Stomach (tissue), 9 donors: ENCODE results near the gene RTN4R. TPM values are rescaled to one million over a fixed set of nuclear protein-coding genes. Genes with fewer than 3 reads are reported as not detected.

Experiments
- DNase-seq, 2 donors: peaks; one replicate each; pipeline versions ENCODE4 v3.0.0 to v3.0.0-alpha.2; 2013 to 2019
- H3K27ac ChIP-seq, 5 donors: fragments of 200-600 bp in 4 of 5; sonication (generic) in 4 of 5; one replicate each; pipeline ENCODE4 v1.5.1; 2013 to 2019; ENCODE audit warnings: mild to moderate bottlenecking in 1 of 5, moderate library complexity in 1 of 5
- H3K27me3 ChIP-seq, 3 donors: fragments of 200-600 bp; sonication (generic); one replicate each; pipeline ENCODE4 v1.5.1; 2017 to 2019; ENCODE audit warnings: mixed run types in 1 of 3
- H3K36me3 ChIP-seq, 4 donors: fragments of 200-600 bp; sonication (generic); 1 replicate in 3 of 4; 2 replicates in 1 of 4; pipeline ENCODE4 v1.5.1; 2016 to 2019
- H3K4me1 ChIP-seq, 4 donors: fragments of 200-600 bp; sonication (generic); one replicate each; pipeline ENCODE4 v1.5.1; 2016 to 2019
- H3K4me3 ChIP-seq, 4 donors: fragments of 200-600 bp; sonication (generic) in 3 of 4; one replicate each; pipeline ENCODE4 v1.5.1; 2016 to 2019; ENCODE audit warnings: mild to moderate bottlenecking in 1 of 4
- H3K9me3 ChIP-seq, 4 donors: fragments of 200-600 bp; sonication (generic); one replicate each; pipeline ENCODE4 v1.5.1; 2016 to 2019
- CTCF ChIP-seq, 7 experiments: fragments of 450-650 bp in 4 of 7; fragments of 200-600 bp in 3 of 7; sonication (generic) in 3 of 7; IDR thresholded peaks; one replicate each; pipeline ENCODE4 v1.5.1; 2016 to 2019; ENCODE audit warnings: antibody characterized with exemption in 7 of 7, control low read depth in 2 of 7, mild to moderate bottlenecking in 1 of 7
- EP300 ChIP-seq: sonication (generic); formaldehyde crosslinking; IDR thresholded peaks from one replicate; pipeline ENCODE4 v1.6.1; 2017; ENCODE audit warnings: antibody characterized with exemption
- POLR2A ChIP-seq, 4 donors: fragments of 450-650 bp; IDR thresholded peaks; one replicate each; pipeline ENCODE4 v1.6.1; 2016; ENCODE audit warnings: antibody characterized with exemption in 4 of 4, control low read depth in 2 of 4, mild to moderate bottlenecking in 1 of 4, moderate library complexity in 1 of 4
- POLR2AphosphoS5 ChIP-seq, 3 donors: sonication (generic); formaldehyde crosslinking; IDR thresholded peaks; one replicate each; pipeline ENCODE4 v1.6.1; 2016; ENCODE audit warnings: antibody characterized with exemption in 3 of 3
- WGBS, 5 donors: extraction: QIAGEN DNeasy Blood & Tissue Kit in 3 of 5; methylation state at CpG; one replicate each; pipeline versions ENCODE4 v1.1.5 to v1.1.7; 2013 to 2018; 5-methylcytosine and 5-hydroxymethylcytosine counted together
- intact Hi-C: fragments of 100-400 bp; cut with DNase I; formaldehyde crosslinking; loops from one replicate; pipeline ENCODE4 v1.15.1; 2023; ENCODE audit warnings: low total_unique reads
- polyA plus RNA-seq, 3 donors: library from polyadenylated mRNA; stranded (reverse); fragments of 200-250 nt; gene quantifications; one replicate each; pipeline ENCODE4 v1.2.3, GENCODE V29; 2013
- total RNA-seq, 5 donors: library from RNA; depleted of rRNA; stranded (reverse); fragments of >200 nt; gene quantifications; one replicate each; pipeline versions ENCODE4 v1.1.0 to v1.2.3, GENCODE V29; 2014 to 2016
- donor health status: healthy with polysubstance abuse.
- donor health status: Bipolar disorder and iron deficiency.
- donor health status: healthy.

RTN4R gene
- total and polyA plus RNA-seq, 8 donors, result 0.92 to 2.2 (median 1.7) TPM; not detected in 3

GRCh38 chr22:20232781-20233180 is 35.3 kb downstream of the RTN4R start:
- H3K27ac ChIP-seq, result no peak overlapping the region
- WGBS, 5 donors, result 87 to 94% (median 89%) methylated on average over 4 to 9 of the region's 9 CpGs
- no peak for DNase-seq

GRCh38 chr22:20232237-20232598 is 35.9 kb downstream of the RTN4R start:
- H3K27me3 ChIP-seq, result peaks cover 0 to 6% (median 0%) of the 10 kb centered on the region in 3 donors
- DNase-seq, result no peak
- WGBS, 5 donors, result 78 to 100% (median 87%) methylated on average over 4 to 6 of the region's 6 CpGs
- H3K36me3 ChIP-seq, result no peaks in the 10 kb centered on the region
- H3K4me1 ChIP-seq, result peaks cover 10 to 22% (median 15%) of the 10 kb centered on the region in 4 donors
- H3K4me3 ChIP-seq, result no peak overlapping the region
- no peak overlapping the region for H3K27ac ChIP-seq
- intact Hi-C loops, result no loop called here
- TF ChIP-seq EP300 (no peak), POLR2AphosphoS5 (IDR thresholded peaks at IDR 0.05) (no peak), POLR2A (IDR thresholded peaks at IDR 0.05) (no peak), CTCF (IDR thresholded peaks at IDR 0.05) (no peak)
- H3K9me3 ChIP-seq, result no peaks in the 10 kb centered on the region

More at GRCh38 chr22:20232781-20233180, 35.3 kb downstream of the RTN4R start:
- Histone ChIP-seq H3K27me3 (peaks cover 0 to 6% (median 0%) of the 10 kb centered on the region in 3 donors), H3K9me3 (no peaks in the 10 kb centered on the region), H3K4me1 (peaks cover 10 to 22% (median 14%) of the 10 kb centered on the region in 4 donors), H3K36me3 (no peaks in the 10 kb centered on the region), H3K4me3 (no peak overlapping the region)
- intact Hi-C loops, result no loop called here
- TF ChIP-seq EP300 (no peak), CTCF (IDR thresholded peaks at IDR 0.05) (no peak), POLR2A (IDR thresholded peaks at IDR 0.05) (no peak), POLR2AphosphoS5 (IDR thresholded peaks at IDR 0.05) (no peak)

DNA sequence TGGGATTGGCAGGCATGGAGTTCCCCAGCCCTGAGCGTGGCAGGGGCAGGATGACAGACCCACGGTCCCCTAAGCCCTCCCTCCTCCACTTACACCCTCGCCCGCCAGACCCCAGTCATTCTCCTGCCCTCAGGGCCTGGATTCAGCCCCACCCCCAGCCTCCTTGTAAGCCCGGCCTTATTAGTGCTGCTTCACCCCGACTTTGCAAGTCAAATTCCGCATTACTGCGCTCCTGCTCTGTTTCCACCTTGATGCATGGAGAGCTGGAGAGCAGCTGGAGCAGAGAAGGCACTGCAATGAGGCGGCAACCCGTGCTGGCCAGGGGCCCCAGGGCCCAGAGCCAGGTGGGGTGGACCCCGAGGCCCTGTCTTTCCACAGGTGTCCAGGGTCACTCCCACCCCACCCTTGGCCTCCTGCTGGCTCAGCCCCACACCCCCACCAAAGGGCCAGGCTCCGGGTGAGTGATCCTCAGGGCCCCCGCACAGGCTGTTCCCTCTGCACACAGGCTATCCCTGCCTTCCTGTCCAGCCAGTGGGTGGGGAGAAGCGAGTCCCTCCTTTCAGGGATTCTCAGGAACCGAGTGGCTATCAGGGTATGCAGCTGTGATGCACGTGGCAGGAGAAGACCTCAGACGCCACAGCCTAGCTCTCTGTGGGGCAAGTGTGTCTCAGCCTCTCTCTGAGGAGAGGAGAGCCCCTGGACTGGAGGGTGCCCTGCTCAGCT is 36.4 kb downstream of the RTN4R start:
- TF ChIP-seq EP300 (no peak), POLR2A (IDR thresholded peaks at IDR 0.05) (no peak), CTCF (IDR thresholded peaks at IDR 0.05) (no peak), POLR2AphosphoS5 (IDR thresholded peaks at IDR 0.05) (no peak)
- WGBS, 5 donors, result 80 to 91% (median 86%) methylated on average over 11 to 17 of the region's 17 CpGs
- H3K36me3 ChIP-seq, result no peaks in the 10 kb centered on the region
- peaks cover 0 to 6% (median 0%) of the 10 kb centered on the region in 3 donors for H3K27me3 ChIP-seq
- intact Hi-C loops, result no loop called here
- H3K4me1 ChIP-seq, result peaks cover 10 to 22% (median 16%) of the 10 kb centered on the region in 4 donors
- no peaks in the 10 kb centered on the region for H3K9me3 ChIP-seq
- no peak overlapping the region for H3K4me3 ChIP-seq
- DNase-seq, result no peak
- no peak overlapping the region for H3K27ac ChIP-seq

GRCh38 chr22:20230777-20231420 is 37.2 kb downstream of the RTN4R start:
- Histone ChIP-seq H3K4me1 (peaks cover 10 to 18% (median 16%) of the 10 kb centered on the region in 4 donors), H3K9me3 (no peaks in the 10 kb centered on the region), H3K4me3 (no peak overlapping the region), H3K27ac (no peak overlapping the region), H3K36me3 (no peaks in the 10 kb centered on the region), H3K27me3 (peaks cover 0 to 6% (median 0%) of the 10 kb centered on the region in 3 donors)
- 83 to 92% (median 88%) methylated on average over 6 to 11 of the region's 11 CpGs for WGBS, 5 donors
- DNase-seq, result no peak
- TF ChIP-seq EP300, result no peak
- no peak for TF ChIP-seq POLR2AphosphoS5 (IDR thresholded peaks at IDR 0.05)
- no peak for TF ChIP-seq CTCF (IDR thresholded peaks at IDR 0.05)
- no peak for TF ChIP-seq POLR2A (IDR thresholded peaks at IDR 0.05)
- intact Hi-C loops, result no loop called here
